ENCODE results near the gene CD3E. TPM values are rescaled to one million over a fixed set of nuclear protein-coding genes. Genes with fewer than 3 reads are reported as not detected.

The CD3E gene
- total and polyA plus RNA-seq, 2 of the 13 experiments (the other 11 are each of a cell fraction or from before 2014, with no cell fraction given): not detected

- TF ChIP-seq ATF6 (CRISPR knock-in tag; conservative IDR thresholded peaks at IDR 0.05) (no peak), ZNF543 (CRISPR knock-in tag; IDR thresholded peaks at IDR 0.05) (no peak), ZNF580 (CRISPR knock-in tag; IDR thresholded peaks at IDR 0.05; ENCODE audit: borderline replicate concordance, low read depth) (no peak), CENPX (CRISPR knock-in tag; IDR thresholded peaks at IDR 0.05) (no peak), MXI1 (IDR thresholded peaks at IDR 0.05; ENCODE audit: borderline replicate concordance, low read depth, low read length) (no peak), AFF4 (CRISPR knock-in tag; IDR thresholded peaks at IDR 0.05) (no peak), ZSCAN22 (CRISPR knock-in tag; IDR thresholded peaks at IDR 0.05) (no peak), ZNF136 (CRISPR knock-in tag; IDR thresholded peaks at IDR 0.05; ENCODE audit: low read depth) (no peak), ZNF281 (CRISPR knock-in tag; IDR thresholded peaks at IDR 0.05; ENCODE audit: borderline replicate concordance) (no peak), ZNF747 (CRISPR knock-in tag; IDR thresholded peaks at IDR 0.05; ENCODE audit: borderline replicate concordance) (no peak), HDAC6 (IDR thresholded peaks at IDR 0.05; ENCODE audit: low read depth, low read length) (no peak), KLF13 (CRISPR knock-in tag; IDR thresholded peaks at IDR 0.05) (no peak), TEAD2 (CRISPR knock-in tag; IDR thresholded peaks at IDR 0.05) (no peak), ZNF556 (CRISPR knock-in tag; IDR thresholded peaks at IDR 0.05; ENCODE audit: borderline replicate concordance) (0 out of 2 replicates have a peak, but pooled peaks have one; percentile 50), HBP1 (CRISPR knock-in tag; IDR thresholded peaks at IDR 0.05; ENCODE audit: low read depth) (0 out of 2 replicates have a peak, but pooled peaks have one; percentile 20), SALL2 (CRISPR knock-in tag; IDR thresholded peaks at IDR 0.05) (no peak), JUND (CRISPR knock-in tag; IDR thresholded peaks at IDR 0.05) (no peak)
Observed at GRCh38 chr11:118264569-118265465, 39.7 kb upstream of the CD3E start (continued).
